ENCODE results near the gene HLA-DOA. TPM values are rescaled to one million over a fixed set of nuclear protein-coding genes. Genes with fewer than 3 reads are reported as not detected.

Gene HLA-DOA
- total RNA-seq, 1 donor from 2014 or later, result 0.21 TPM

DNA sequence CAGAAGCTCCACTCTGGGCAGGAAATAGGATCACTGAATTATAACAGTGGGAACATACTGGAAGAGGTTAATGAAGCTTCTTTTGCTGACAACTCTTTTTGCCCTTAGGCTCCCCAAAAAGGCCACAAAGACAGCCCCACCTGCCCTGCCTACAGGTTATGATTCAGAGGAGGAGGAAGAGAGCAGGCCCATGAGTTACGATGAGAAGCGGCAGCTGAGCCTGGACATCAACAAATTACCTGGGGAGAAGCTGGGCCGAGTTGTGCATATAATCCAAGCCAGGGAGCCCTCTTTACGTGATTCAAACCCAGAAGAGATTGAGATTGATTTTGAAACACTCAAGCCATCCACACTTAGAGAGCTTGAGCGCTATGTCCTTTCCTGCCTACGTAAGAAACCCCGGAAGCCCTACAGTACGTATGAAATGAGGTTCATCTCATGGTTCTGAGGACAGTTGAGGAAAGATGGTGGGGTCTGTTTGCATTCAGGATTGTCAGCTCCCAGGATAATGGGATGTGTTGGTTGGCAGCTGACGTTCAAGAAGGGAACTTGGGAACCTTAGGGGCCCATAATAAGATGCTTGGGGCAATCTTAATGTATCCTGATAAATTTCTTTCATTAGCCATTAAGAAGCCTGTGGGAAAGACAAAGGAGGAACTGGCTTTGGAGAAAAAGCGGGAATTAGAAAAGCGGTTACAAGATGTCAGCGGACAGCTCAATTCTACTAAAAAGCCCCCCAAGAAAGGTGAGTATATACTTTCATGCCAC lies 29.5 kb downstream of the HLA-DOA start:
- peak overlapping the region; percentile 10 for H3K27ac Mint-ChIP-seq
- H3K27me3 Mint-ChIP-seq, result no peaks in the 10 kb centered on the region
- peaks cover 73% of the 10 kb centered on the region for H3K36me3 Mint-ChIP-seq (ENCODE audit: low read depth)
- H3K4me3 Mint-ChIP-seq, result no peak overlapping the region
- intact Hi-C loops (cut with micrococcal nuclease), result no loop called here
- H3K9me3 Mint-ChIP-seq, result no peaks in the 10 kb centered on the region
- DNase-seq, result peak; percentile 55
- H3K4me1 Mint-ChIP-seq, result peaks cover 44% of the 10 kb centered on the region

DNA sequence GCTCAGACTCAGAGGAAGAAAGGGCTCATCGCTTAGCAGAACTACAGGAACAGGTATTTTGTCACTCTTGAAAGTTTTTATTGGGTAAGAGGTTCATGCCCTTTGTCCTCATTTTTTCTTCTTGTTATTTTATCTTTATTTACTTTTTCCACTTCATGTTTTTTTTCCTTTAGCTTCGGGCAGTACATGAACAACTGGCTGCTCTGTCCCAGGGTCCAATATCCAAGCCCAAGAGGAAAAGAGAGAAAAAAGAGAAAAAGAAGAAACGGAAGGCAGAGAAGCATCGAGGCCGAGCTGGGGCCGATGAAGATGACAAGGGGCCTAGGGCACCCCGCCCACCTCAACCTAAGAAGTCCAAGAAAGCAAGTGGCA lies 31.5 kb downstream of the HLA-DOA start:
- Mint-ChIP-seq H3K27ac (no peak overlapping the region), H3K27me3 (no peaks in the 10 kb centered on the region), H3K9me3 (no peaks in the 10 kb centered on the region), H3K4me1 (peaks cover 41% of the 10 kb centered on the region), H3K4me3 (peak overlapping the region; percentile 40), H3K36me3 (ENCODE audit: low read depth) (peaks cover 93% of the 10 kb centered on the region)
- intact Hi-C loops (cut with micrococcal nuclease), result no loop called here
- DNase-seq, result no peak

DNA sequence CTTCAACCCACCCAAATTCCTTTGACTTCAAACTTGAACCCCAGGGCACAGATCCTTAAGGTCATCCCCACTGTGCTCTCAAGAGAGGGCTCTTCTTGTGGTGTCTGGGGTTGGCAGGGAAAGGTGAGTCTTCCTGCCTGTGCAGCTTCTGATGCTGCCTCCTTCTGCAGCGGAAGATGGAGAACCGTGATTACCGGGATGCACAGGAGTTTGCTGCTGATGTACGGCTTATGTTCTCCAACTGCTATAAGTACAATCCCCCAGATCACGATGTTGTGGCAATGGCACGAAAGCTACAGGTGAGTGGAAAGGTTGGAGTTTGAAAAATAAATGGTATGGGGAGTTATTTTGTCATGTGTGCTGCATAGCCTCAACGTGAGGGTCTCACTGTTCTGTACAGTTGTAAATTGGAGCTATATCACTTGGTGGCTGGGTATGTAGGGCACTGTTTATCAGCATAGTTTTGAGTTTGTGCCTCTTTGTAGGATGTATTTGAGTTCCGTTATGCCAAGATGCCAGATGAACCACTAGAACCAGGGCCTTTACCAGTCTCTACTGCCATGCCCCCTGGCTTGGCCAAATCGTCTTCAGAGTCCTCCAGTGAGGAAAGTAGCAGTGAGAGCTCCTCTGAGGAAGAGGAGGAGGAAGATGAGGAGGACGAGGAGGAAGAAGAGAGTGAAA lies 32.0 kb downstream of the HLA-DOA start:
- Mint-ChIP-seq H3K27me3 (no peaks in the 10 kb centered on the region), H3K4me1 (peaks cover 41% of the 10 kb centered on the region), H3K36me3 (ENCODE audit: low read depth) (peaks cover 96% of the 10 kb centered on the region), H3K9me3 (no peaks in the 10 kb centered on the region), H3K27ac (peak overlapping the region; percentile 74), H3K4me3 (peak overlapping the region; percentile 40)
- peak; percentile 55 for DNase-seq
- intact Hi-C loops (cut with micrococcal nuclease), result no loop called here

DNA sequence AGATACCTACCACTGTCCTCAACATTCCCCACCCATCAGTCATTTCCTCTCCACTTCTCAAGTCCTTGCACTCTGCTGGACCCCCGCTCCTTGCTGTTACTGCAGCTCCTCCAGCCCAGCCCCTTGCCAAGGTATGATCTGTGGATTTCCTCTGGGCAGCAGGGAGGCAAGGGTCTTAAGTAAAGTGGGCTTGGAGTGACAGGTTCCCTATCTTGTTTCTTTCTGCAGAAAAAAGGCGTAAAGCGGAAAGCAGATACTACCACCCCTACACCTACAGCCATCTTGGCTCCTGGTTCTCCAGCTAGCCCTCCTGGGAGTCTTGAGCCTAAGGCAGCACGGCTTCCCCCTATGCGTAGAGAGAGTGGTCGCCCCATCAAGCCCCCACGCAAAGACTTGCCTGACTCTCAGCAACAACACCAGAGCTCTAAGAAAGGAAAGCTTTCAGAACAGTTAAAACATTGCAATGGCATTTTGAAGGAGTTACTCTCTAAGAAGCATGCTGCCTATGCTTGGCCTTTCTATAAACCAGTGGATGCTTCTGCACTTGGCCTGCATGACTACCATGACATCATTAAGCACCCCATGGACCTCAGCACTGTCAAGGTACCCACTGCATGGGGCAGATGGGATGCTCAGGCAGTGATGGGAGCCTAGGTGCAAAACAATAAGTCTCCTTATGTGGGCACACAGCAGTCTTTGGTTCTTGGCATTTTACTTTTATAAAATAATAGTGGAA lies 32.9 kb downstream of the HLA-DOA start:
- Mint-ChIP-seq H3K9me3 (no peaks in the 10 kb centered on the region), H3K27me3 (no peaks in the 10 kb centered on the region), H3K27ac (peak overlapping the region; percentile 25), H3K4me3 (peak overlapping the region; percentile 94), H3K4me1 (peaks cover 44% of the 10 kb centered on the region), H3K36me3 (ENCODE audit: low read depth) (peaks cover 99% of the 10 kb centered on the region)
- peak; percentile 56 for DNase-seq
- intact Hi-C loops (cut with micrococcal nuclease), result no loop called here

DNA sequence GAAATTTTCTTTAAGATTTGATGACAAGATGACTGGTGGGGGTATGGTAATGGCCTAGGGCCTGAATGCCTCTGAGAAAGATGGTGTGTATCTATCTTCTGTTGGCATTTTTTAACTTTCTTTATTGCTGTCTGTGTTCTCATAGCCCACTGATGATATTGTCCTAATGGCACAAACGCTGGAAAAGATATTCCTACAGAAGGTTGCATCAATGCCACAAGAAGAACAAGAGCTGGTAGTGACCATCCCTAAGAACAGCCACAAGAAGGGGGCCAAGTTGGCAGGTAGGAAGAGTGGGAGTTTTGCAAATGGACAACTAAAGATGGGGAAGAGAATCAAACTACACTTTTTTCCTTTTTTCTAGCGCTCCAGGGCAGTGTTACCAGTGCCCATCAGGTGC lies 33.5 kb downstream of the HLA-DOA start:
- intact Hi-C loops (cut with micrococcal nuclease), result no loop called here
- Mint-ChIP-seq H3K36me3 (ENCODE audit: low read depth) (peaks cover 100% of the 10 kb centered on the region), H3K9me3 (no peaks in the 10 kb centered on the region), H3K4me1 (peaks cover 44% of the 10 kb centered on the region), H3K4me3 (peak overlapping the region; percentile 94), H3K27ac (peak overlapping the region; percentile 43), H3K27me3 (no peaks in the 10 kb centered on the region)
- DNase-seq, result no peak

DNA sequence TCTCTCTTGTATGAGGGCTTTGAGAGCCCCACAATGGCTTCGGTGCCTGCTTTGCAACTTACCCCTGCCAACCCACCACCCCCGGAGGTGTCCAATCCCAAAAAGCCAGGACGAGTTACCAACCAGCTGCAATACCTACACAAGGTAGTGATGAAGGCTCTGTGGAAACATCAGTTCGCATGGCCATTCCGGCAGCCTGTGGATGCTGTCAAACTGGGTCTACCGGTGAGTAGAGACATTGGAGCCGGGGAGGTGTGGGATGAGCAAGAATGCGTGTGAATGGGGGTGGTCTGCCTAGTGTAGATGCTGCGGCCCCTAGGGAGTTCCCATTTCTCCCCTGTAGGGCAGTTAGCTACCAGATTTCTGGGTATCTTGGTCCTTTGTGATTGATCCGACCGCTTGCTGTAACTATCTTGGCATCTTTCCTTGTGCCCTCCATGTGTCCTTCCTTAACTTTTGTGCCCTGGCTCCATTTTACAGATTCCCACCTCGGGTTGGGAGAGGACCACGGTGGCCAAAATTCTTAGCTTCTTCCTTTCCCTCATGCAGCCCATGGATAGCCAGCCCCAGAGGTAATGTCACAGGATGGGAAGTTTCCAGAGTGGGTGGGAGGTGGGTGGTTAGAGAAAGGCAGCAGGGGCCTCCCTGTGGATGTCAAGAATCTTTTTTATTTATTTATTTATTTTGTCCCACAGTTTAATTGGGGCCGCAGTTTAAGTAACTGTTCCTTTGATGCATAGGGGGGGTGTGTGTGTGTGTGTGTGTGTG lies 34.7 kb downstream of the HLA-DOA start:
- intact Hi-C loops (cut with micrococcal nuclease), result loop anchor here (1.0 to 5.0 kb wide), 3 partner anchors 9 to 777 kb away; partner anchors contain the start of gene TAPBP
- Mint-ChIP-seq H3K27ac (peak overlapping the region; percentile 32), H3K27me3 (no peaks in the 10 kb centered on the region), H3K36me3 (ENCODE audit: low read depth) (peaks cover 96% of the 10 kb centered on the region), H3K4me3 (peak overlapping the region; percentile 94), H3K4me1 (peaks cover 41% of the 10 kb centered on the region), H3K9me3 (no peaks in the 10 kb centered on the region)
- DNase-seq, result peak; percentile 71

DNA sequence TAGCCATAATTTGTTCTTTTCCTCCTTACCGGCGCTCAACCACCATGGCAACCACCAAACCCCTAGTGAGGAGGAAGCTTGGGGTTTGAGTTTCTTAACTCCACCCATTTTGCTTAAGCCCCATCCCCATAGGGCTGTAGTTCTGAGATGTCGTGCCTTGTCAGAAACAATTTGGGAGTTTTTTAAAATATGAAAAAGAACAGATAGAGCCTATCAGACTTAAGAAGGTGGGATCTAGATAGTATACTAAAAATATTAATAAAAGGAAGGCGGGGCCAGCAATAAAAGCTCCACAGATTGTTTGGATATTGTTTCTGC lies 35.4 kb downstream of the HLA-DOA start:
- Mint-ChIP-seq H3K36me3 (ENCODE audit: low read depth) (peaks cover 92% of the 10 kb centered on the region), H3K9me3 (no peaks in the 10 kb centered on the region), H3K27me3 (no peaks in the 10 kb centered on the region), H3K4me1 (peaks cover 39% of the 10 kb centered on the region), H3K27ac (peak overlapping the region; percentile 100), H3K4me3 (peak overlapping the region; percentile 94)
- peak; percentile 83 for DNase-seq
- intact Hi-C loops (cut with micrococcal nuclease), result loop anchor here (1.0 to 5.0 kb wide), 3 partner anchors 9 to 777 kb away; partner anchors contain the start of gene TAPBP

DNA sequence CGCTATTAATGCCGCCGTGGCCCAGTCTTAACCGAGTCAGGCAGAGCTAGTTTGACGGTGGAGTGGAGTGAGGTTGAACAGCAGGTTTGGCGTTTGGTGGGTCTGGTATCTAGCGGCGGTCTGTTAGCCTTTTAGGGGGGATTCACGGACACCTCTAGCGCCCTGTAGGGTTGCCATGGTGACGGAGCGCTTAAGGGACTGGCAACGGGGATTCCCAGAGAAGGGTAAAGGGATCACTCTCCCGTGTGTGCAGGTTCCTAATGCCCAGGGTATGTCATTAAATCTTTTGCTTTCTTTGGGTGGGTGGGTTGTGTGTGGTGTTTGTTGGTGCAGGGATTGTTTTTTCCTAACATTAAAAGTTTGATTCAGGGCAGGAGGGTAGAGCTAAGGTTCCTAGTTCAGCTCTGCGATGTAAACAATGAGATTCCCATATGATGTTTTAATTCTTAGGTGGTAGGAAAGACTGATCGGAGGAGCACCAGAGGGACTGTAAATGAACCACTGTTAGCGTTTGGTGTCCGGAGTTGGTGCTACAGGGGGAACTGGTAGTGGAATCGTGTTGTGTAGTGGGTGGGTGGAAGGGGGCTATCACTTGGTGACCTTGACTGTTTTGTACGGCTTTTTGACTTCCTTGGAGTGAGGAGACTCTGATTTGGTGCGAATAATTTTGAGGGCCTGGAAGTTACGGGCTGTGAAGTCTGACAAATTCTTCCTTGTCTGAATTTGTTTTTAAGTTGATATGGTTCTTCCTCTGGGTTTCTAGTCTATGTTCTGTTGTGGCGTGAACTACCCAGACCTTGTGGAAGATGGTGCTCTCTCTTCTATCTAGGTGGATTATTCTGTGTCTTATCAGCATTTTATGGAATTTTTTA lies 36.0 kb downstream of the HLA-DOA start:
- peaks cover 87% of the 10 kb centered on the region for H3K36me3 Mint-ChIP-seq (ENCODE audit: low read depth)
- no peaks in the 10 kb centered on the region for H3K9me3 Mint-ChIP-seq
- H3K4me3 Mint-ChIP-seq, result peak overlapping the region; percentile 94
- peak overlapping the region; percentile 100 for H3K27ac Mint-ChIP-seq
- intact Hi-C loops (cut with micrococcal nuclease), result loop anchor here (1.0 to 5.0 kb wide), 4 partner anchors 10 to 776 kb away; partner anchors contain the start of genes CUTA and TAPBP
- peak; percentile 86 for DNase-seq
- peaks cover 36% of the 10 kb centered on the region for H3K4me1 Mint-ChIP-seq
- no peaks in the 10 kb centered on the region for H3K27me3 Mint-ChIP-seq

DNA sequence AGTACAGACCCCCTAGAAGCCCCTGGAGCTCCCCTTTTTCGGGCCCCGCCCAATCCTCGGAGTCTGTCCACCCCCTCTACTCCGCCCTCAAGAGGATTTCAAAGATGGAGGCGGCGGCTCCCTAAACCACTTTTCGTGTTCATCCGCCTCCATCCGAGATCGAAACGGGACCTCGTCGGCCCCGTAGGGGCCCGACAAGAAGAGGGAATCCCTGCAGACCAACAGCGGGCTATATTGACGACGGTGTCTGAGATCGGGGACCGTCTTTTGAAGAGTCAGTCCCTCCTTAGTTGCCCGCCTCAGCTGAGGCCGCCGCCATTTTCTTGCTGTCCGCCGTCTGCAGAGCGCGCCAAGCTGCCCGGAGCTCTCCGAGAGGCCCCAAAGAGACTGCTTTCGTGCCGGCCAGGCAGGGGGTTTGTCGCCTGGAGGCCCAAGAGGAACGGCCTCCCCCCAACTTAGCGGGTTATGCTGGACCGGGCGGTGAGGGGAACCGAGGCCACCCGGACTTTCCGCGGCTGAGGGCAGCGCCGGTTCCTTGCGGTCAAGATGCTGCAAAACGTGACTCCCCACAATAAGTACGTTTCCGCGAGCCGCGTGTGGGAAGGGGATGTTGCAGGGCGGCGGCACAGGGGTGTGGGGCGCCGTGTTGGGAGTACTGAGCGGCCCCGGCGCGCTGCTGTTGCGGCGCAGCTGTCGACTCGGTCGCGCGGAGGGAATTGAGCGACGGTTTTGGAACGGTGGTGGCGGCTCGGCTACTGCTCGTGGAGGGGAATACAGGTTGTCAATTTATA lies 36.8 kb downstream of the HLA-DOA start:
- H3K4me1 Mint-ChIP-seq, result peaks cover 30% of the 10 kb centered on the region
- peak; percentile 87 for DNase-seq
- H3K4me3 Mint-ChIP-seq, result peak overlapping the region; percentile 94
- no peaks in the 10 kb centered on the region for H3K9me3 Mint-ChIP-seq
- intact Hi-C loops (cut with micrococcal nuclease), result loop anchor here (2.0 to 5.0 kb wide), 3 partner anchors 340 to 775 kb away; partner anchors contain the start of genes CUTA and TAPBP
- peak overlapping the region; percentile 100 for H3K27ac Mint-ChIP-seq
- H3K27me3 Mint-ChIP-seq, result no peaks in the 10 kb centered on the region
- peaks cover 82% of the 10 kb centered on the region for H3K36me3 Mint-ChIP-seq (ENCODE audit: low read depth)

DNA sequence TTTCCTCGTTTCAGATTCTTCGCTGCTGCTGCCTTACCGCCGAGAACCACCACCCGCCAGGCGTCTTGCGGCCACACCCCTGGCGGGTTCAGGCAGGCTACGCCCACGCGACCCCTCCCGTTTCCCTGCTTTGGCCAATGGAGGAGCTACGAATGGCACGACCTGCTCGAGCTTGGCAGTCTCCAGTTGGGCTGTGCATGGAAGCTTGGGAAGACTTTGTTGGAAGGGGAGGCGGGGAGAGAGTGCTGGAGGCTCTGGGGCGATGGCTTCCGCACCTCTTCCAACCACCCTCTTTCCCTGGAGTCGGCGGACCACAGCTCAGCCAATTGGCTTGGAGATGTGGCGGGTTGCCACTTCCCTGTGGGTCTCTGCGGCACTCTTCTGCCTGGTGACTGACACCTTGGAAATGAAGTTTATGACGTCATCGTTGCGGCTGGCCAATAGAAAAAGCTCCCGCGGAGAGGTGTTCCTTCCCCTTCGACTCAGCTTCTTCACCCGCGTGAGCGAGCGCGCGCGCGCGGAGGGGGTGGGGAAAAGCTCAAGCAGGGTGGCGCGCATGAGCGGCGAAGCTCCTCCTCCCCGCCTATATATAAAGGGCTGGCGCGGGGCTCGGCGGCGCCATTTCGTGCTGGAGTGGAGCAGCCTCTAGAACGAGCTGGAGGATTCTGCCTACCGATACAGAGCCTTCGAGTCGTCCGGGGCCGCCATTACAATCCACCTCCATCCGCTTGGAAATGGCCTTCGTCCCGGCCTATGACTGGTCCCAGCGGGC lies 37.6 kb downstream of the HLA-DOA start:
- DNase-seq, result peak; percentile 100
- peaks cover 74% of the 10 kb centered on the region for H3K36me3 Mint-ChIP-seq (ENCODE audit: low read depth)
- peak overlapping the region; percentile 100 for H3K27ac Mint-ChIP-seq
- intact Hi-C loops (cut with micrococcal nuclease), result loop anchor here (2.0 to 5.0 kb wide), 4 partner anchors 341 to 774 kb away; partner anchors contain the start of genes CUTA, PHF1 and TAPBP
- H3K4me3 Mint-ChIP-seq, result peak overlapping the region; percentile 94
- no peaks in the 10 kb centered on the region for H3K9me3 Mint-ChIP-seq
- peaks cover 33% of the 10 kb centered on the region for H3K4me1 Mint-ChIP-seq
- H3K27me3 Mint-ChIP-seq, result no peaks in the 10 kb centered on the region

DNA sequence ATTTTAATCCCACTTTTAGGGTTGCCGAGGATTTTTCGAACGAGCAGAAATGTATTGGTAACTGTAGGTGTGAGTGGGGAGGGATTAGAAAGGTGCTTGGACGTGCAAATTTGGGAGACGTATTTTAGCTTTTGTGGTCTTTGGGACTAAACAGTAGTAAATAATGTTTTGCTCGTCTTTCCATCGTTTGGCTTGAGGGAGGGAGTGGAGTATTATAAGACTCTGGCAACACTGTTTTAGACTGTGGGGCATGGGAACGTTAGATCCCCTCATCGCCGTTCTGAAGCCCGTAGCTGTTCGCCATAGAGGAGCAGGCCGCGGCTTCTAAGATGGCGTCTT lies 38.2 kb downstream of the HLA-DOA start:
- Mint-ChIP-seq H3K9me3 (no peaks in the 10 kb centered on the region), H3K4me3 (peak overlapping the region; percentile 94), H3K36me3 (ENCODE audit: low read depth) (peaks cover 69% of the 10 kb centered on the region), H3K27me3 (no peaks in the 10 kb centered on the region), H3K4me1 (peaks cover 31% of the 10 kb centered on the region), H3K27ac (peak overlapping the region; percentile 100)
- intact Hi-C loops (cut with micrococcal nuclease), result loop anchor here (2.0 to 5.0 kb wide), 3 partner anchors 341 to 774 kb away; partner anchors contain the start of genes PHF1 and TAPBP
- no peak for DNase-seq

All from activated CD4-positive, alpha-beta T cell treated with anti-CD3 and anti-CD28 coated beads, Interleukin-2, amount 10 ng/mL, durations not matched to agents 24 days and 14 days (primary cell).